COLO829 (cell line): ENCODE data around the gene CEP72.
A peak's percentile ranks its signal among the peaks of the same experiment; 100 is the strongest.

Experiments used
- DNase-seq: peaks from one replicate; pipeline ENCODE4 v3.0.0; 2012; ENCODE audit warnings: low spot score

Gene CEP72

DNA sequence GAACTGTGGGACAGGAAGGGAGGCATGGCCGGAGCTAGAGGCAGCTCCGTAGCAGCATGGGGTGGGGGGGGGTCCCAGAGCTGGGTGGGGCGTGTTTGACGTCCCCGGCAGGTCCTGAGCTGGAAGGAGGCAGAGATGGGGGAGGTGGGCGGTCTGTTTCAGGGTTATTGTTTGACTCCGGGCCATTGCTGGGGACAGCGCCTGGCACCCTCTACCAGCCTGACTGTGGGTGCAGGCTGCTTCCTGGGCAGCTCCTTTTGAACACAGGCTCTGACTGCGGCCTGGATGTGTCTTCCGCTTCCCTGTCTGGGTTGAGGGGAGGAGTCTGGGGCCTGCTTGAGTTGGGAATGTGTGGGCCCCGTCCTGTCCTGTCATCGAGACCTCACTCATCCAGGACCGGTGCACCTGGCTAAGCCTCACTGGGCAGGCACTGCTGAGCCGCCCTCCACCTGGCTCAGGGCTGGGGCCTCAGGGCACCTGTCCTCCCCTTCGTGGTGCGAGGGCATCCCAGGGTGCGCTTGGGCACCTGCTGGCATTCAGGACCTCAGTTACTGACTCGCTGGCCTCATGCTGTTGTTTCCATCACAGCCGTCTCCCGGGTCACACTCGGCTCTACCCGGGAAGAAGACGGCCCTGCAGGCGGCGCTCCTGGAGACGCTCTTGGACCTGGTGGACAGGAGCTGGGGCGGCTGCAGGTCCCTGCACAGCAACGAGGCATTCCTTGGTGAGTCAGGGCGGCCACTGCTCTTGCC, 26.5 kb downstream of the CEP72 start:
- DNase-seq, result no peak

DNA sequence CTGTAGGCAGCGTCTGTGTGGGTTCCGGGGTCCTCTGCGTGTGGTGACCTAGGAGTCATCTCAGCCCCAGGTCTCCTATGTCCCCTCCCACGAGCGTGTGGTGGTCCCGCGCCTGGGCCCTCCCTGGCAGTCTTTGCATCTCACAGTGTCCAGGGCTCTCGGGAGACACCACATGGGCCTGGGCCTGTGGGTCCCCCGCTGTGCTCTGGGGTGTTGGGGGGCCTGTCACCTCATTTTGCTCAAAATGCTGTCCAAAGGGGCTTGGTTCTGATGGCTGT, 27.1 kb downstream of the CEP72 start:
- no peak for DNase-seq

DNA sequence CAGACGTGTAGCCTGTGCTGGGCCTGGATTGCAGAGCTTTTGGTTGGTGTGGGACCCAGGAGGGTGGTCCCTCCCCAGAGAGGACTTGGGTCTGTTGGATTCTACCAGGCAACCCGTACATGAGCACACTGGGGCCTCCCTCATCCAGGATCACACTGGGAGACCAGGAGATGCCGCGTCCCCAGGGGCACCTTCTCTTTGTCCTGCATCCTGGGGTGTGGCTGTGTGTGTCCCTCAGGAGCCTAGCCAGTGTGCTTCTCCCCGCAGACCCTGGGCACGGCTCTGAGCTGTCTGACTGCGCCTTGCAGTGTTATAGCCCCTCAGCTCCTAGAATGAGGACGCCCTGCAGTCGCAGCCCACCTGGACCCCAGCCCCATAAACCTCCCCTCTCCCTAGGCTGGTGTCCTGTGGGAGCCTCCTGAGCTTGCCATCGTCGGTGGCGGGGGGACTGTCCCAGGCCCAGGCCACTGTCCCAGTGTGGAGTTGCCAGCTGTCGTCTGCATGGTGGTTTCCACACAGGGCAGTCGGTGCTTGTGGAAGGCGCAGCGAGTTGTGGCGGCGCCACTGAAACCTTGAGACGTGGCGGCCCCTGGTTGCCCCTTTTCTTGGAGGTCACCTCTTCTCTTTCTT, 27.6 kb downstream of the CEP72 start:
- no peak for DNase-seq

DNA sequence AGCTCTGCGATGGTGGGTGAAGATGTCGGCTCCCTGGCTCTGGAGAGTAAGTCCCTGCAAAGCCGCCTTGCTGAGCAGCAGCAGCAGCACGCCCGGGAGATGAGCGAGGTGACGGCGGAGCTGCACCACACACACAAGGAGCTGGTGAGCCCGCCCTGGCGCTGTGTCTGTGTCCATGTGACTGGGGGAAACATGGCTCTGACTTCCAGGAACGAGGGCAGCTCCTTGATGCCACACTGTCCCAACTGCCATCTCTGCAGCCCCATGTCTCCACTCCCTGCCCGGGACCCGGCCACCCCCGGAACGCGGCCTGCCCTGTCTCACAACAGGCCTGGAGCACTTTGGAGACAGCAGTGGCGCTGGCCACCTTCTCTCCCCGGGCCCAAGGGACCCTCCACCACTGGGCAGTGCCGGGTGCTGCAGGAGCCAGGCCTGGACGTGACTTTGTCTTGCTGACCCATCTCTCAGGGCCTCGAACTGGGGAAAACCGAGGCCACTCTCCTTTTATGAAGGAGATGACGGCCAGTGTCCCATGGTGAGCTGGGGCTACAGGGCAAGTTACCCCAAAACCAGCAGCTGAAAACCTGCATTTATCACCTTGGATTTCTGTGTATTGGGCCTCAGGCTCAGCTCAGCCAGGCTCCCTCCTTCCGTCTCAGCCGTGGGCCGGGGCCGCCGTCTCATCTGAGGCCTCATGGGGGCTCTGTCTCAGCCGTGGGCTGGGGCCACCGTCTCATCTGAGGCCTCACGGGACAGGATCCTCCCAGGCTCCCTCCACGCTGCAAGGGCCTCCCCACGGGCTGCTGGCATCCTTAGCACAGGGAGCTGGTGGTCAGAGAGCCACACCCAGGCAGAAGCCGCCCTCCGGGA, 28.6 kb downstream of the CEP72 start:
- DNase-seq, result no peak

DNA sequence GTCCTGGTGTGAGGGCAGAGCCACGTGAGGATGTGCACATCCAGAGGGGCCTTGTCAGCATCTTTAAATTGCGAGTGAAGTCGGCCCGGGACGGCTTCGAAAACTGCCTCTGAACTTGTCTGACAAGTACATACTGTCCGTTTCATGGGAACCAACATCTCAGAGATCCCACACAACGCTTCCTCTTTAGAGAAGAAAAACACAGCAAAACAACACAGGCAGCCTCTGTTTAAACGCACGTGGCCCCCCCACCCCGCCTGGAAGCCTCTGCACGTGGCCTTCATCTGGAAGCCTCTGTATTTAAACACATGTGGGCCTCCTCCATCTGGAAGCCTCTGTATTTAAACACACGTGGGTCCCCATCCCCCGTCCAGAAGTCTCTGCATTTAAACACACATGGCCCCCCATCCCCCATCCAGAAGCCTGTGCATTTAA, 29.2 kb downstream of the CEP72 start:
- DNase-seq, result no peak

DNA sequence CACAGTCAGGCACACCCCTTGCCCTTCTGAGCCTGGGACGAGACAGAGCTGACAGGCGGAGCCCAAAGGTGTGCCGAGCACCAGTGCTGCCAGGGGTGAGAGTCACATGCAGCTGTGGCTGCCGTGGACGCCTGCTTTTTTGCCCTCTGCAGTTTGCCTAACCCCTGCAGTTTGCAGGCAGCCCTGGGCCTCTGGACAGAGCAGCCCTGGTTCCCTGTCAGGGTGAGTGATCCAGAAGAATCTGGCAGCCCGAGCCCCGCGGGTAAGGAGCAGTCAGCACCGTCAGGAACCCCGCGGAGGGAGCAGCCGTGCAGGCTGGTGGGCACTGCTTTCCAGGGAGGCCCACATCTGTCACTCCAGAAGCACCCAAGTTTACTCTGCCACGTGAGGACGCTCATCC, 30.3 kb downstream of the CEP72 start:
- DNase-seq, result no peak

DNA sequence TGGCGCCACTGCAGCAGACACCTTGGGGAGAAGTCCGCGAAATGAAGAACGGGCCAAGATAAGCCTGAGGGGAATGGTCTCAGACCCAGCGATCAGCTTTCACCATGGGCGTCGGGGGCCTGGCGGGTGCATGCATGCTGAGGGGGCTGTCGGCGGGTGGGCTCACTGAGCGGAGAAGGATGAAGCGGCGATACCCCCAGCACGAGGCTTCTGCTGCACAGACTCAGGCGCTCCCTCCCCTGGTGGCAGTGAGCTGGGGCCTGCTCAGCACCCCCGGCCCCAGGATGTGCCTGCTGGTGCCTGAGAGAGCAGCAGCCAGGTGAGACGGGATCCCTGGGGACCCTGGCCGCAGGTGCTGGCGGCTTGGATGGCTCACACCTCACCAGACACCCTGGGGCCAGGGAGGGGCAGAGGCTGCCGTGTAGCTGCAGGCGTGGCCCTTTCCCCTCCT, 31.2 kb downstream of the CEP72 start:
- DNase-seq, result no peak

DNA sequence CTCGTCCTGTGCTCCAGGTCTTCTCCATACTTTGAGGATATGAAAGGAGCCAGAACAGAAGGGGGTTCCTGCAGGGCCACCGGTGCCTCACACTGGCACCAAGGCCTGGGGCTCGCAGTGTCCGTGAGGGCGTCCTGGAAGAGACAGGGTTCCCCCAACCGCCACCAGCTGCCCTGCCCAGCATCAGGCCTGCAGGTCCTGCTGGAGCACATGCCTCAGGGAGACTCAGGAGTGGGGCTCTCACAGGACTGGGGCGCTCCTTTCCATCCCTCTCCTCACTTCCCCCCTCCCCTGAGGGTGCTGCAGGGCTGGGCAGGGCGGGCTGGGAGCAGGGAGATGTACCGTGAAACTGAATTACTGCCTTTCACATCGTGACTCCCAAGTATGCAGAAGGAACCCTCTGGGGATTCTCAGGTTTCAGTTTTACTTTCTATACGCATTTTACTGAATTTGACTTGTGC, 31.7 kb downstream of the CEP72 start:
- peak; percentile 15 for DNase-seq

DNA sequence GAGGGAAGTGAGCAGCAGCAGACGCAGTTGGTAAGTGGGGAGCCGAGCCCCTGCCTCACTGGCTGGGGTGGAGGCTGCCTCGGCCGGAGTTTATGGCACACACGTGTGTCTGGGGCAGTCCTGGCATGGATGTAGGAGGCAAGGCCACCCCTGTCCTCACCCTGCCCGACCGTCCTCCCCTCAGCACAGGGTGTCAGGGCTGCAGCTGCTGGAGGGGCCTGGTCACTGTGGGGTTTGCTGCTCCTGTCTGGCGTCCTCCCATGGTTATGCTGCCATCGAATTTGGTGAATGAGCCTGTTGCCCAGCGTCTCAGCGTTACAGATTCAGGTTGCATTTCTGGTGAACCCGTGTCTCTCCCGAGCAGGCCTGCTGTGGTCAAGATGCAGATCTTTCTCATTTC, 32.4 kb downstream of the CEP72 start:
- DNase-seq, result no peak

DNA sequence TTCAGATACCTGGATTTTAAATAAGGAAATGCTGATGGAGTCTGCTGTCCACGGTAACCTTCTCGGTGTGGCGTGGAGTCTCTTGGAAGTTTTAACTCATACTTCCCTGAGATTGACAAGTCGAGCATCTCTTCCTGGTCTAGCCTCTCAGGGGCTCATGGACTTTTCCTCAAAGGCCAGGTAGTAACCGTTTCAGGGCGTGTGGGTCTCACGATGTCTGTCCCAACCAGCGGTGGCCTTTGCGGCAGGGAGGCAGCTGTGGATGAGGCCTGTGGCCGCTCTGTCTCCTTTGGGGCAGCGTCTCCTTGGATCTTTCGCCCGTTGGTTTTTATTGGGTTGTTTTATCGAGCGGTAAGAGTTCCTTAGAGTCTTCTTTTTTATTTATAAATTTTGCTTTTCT, 32.8 kb downstream of the CEP72 start:
- DNase-seq, result no peak

DNA sequence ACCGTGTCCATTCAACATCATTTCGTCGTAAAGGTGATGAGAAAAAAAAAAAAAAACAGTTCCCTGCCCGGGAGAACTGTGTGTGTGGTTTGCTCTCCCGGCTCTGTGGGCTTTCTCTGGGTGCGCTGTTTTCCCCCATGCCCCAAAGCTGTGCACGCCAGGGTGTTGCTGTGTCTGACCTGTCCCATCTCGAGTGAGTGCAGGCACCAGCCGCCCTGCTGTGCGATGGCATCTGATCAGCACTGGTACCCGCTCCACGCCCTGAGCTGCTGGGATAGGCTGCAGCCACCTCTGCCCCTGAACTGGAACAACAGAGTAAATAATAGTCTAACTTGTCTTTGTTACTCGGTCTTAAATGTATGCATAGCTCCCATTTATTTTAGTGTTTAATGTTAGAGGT, 33.3 kb downstream of the CEP72 start:
- no peak for DNase-seq

DNA sequence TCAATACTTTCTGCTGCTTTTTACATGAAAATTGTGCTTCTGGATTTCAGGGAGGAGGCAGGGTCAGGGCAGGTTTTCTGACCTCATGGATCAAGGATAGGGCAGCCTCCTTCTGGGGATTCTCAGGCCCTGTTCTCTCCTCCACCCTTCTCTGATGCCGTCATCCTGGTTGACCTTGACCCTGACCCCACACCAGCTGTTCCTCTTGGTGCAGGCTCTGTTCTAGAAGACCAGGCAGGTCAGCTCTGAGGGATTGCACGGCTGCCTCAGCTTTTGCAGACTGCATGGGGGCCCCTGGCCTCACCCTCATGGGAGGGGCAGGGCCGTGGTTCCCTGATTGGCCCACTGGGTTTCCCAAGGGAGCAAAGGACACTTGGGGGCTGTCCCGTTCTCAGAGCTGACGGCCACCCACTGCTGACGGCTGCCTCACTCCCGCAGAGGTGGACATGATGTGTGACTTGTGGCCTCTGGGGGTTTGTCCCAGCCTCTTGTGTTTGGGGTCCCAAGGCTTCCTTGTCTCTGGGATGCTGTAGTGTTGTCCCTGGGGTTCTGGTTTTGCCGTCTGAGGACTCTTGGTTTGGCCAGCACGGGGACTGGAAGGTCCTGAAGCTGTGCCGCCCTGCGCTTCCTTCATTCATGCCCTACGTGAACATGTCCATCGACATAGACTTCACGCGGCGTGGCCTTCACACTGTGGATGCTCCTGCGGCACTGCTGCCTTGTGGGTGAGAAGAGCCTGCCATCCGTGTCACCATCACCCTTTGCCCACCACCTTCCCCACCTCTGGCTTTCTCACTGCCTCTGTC, 34.5 kb downstream of the CEP72 start:
- DNase-seq, result no peak

DNA sequence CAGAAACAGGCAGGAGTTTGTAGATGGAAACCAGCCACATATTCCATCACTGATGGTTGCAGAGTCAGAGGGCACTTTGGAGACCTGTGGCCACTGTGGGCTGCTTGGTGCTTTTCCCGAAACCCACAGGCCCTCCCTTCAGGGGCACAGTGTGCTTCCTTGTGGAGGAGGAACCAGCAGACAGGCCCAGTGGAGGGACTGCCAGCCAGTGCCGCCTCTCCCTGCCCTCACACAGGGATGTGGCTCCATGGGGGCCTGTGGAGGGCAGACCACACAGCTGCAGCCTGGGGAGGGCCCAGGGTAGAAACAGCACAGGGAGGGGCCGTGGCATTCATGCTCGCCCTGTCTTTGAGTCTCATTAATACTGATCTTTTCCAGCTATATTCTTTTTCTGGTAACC, 35.2 kb downstream of the CEP72 start:
- DNase-seq, result no peak

DNA sequence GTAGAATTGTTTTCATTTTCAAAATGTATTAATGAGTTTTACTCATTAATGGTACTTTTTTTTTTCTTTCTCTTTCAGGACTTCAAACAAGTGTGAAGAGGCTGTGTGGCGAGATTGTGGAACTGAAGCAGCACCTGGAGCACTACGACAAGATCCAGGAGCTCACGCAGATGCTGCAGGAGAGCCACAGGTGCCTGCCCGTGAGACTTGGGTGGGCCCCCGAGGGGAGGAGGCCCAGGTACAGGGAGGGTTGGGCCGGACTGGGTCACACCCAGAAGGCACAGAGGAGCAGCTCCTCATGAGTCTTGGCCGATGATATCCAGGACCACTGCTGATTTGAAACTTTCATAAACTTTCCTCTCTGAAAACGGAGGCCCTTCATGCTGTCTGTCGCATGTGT, 35.6 kb downstream of the CEP72 start:
- DNase-seq, result no peak

DNA sequence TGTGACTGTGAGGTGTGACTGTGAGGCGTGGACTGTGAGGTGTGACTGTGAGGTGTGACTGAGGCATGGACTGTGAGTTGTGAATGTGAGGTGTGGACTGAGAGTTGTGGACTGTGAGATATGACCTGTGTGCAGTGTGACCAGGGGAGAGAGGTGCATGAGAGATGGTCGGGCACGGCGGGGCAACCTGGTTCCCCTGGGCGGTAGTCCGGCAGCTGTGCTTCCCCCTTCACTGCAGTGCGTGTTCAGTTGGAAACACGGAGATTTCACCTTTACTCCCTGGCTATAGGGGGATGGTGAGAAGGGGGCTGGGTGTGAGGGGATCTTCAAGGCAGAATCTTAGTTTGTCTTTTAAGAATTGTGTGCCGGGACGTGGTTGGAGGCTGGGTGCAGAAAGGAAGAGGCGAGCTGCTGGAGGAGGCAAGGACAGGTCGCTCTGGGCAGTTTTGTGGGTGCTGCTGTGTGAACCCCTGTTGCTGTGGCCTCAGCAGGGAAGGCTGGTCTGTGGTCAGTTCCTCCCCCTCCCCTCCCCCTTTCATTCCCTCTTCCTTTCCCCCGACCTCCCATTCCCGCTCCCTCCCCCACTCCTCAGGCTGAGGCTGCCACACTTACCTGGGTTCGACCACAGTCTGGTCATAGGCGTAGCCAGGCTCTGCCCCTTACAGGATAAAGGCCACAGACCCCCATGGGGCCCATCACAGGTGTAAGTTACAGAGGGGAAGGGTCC, 39.3 kb downstream of the CEP72 start:
- no peak for DNase-seq

DNA sequence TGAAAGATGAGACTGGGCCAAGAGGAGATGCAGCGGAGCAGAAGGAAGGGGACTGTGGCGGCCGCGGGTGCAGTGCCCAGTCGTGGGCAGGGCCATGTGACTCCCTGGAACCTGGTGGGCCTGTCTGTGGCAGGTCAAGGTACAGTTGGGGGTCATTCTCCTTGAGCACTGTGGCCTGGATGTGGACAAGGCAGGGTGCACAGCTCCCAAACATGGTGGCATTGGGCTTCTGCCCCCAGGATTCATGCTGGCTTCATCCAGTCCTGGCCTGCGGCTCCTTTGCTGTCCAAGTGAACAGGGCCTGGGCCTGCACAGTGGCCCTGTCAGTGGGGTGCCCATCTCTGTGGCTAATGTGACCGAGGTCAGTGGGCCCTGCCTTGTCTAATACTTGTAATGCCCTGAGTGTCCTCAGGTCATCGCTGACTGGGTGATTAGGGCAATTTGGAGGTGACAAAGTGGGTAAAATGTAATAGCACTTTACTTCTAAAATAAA, 39.9 kb downstream of the CEP72 start:
- no peak for DNase-seq

DNA sequence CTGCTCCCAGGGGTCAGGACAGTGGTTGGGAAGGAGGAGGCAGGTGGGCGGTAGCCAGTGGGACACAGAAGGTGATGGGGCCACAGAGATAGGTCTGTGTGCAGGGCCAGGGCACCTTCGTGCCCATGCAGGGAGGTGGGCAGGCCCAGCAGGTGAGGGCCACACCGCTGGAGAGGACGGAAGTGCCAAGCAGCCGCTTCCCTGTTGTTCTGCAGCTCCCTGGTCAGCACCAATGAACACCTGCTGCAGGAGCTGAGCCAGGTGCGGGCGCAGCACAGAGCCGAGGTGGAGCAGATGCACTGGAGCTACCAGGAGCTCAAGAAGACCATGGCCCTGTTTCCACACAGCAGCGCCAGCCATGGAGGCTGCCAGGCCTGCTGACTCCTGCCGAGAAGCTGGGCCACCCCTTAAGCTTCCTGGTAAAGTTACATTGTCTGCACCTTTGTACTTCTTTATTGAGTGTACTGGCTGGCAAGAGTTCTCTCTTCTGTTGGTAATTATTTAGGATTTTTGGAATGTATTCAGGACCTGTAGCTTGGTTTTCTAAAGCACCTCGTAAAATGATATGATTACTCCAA, 40.7 kb downstream of the CEP72 start:
- DNase-seq, result no peak

DNA sequence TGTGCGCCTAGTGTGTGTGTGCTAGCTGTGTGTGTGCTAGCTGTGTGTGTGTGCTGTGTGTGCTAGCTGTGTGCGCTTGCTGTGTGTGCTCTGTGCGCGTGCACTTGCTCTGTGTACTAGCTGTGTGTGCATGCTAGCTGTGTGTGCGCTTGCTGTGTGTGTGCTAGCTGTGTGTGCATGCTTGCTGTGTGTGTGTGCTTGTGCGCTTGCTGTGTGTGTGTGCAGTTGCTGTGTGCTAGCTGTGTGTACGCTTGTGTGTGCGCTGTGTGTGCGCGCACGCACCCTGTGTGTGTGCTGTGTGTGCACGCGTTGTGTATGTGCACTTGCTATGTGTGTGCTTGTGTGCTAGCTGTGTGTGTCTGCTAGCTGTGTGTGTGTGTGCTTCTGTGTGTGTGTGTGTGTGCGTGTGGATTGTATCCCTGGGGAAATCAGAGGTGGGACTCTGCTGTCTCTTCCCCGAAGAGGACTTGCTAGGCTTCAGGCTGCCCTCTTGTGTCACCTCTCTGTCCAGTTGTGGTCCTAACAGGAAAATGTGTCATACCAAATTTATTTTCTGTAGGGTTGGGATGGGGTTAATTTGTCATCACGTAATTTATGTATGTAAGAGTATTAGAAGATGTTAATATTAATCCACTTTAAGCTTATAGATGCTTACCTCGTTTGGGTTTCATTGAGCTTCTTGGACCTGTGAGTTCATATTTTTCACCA, 42.1 kb downstream of the CEP72 start:
- no peak for DNase-seq

DNA sequence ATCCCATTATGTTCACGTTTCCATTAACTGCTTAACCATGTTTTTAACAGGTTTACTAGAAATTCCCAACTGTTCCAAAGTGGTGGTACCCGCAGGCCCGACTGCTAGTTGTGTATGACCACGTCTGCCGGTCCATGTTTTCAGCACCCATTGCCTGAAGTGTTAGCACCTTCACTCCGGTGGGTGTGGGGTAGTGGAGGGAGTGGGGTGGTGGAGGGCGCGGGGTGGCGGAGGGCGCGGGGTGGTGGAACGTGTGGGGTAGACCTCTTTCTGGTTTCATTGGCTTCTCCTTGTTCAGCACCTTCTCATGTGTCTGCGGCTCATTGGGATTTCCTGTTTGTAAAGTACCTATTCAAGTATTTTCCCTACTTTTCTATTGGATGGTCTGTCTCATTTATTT, 43.3 kb downstream of the CEP72 start:
- no peak for DNase-seq

DNA sequence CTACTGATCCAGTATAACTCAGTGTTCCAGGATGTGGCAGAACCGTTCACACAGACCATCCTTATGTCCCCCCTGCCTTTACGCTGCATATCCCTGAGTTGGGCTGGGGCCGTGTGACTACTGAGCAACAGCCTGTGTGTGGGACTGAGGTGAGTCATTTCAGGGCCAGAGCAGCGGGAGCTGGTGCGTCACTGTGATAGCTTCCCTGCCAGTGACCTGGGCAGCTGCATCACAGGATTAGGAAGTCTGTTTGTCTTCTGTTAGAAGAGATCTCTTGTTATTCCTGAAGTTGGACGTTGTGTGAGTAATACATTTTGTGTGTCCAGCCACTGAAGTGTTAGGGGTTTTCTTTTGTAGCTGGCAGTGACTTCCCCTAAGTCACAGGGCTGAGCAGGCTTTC, 45.4 kb downstream of the CEP72 start:
- DNase-seq, result peak; percentile 34
